Measurements from ENCODE around the gene TSC1. TPM values are rescaled to one million over a fixed set of nuclear protein-coding genes. Genes with fewer than 3 reads are reported as not detected.

The TSC1 gene
- total and polyA plus RNA-seq, 10 of the 15 experiments (the other 5 are each of a cell fraction or from before 2014, with no cell fraction given) = 4.0 to 48.0 (median 14.9) TPM

- Histone ChIP-seq H3K36me3 (ENCODE audit: control insufficient read depth in 2 of 2, insufficient read depth in 2 of 2, low read length in 1 of 2) (peaks cover 0 to 23% of the 10 kb centered on the region in 2 experiments), H3K4me2 (ENCODE audit: control insufficient read depth, insufficient read depth) (no peak overlapping the region), H3K79me2 (ENCODE audit: control insufficient read depth, insufficient read depth, low read length) (no peaks in the 10 kb centered on the region), H3K9ac (ENCODE audit: control insufficient read depth, insufficient read depth, low read length) (no peak overlapping the region), H3K27me3 (replicated peaks in 1 of 2; ENCODE audit: control insufficient read depth in 2 of 2, insufficient read depth in 2 of 2, low read length in 1 of 2) (no peaks in the 10 kb centered on the region), H4K20me1 (ENCODE audit: control insufficient read depth, insufficient read depth) (no peaks in the 10 kb centered on the region), H3K4me1 (ENCODE audit: control insufficient read depth, insufficient read depth, low read length) (no peaks in the 10 kb centered on the region), H3K27ac (ENCODE audit: control insufficient read depth, insufficient read depth) (no peak overlapping the region), H2AFZ (ENCODE audit: control insufficient read depth, low read depth, low read length) (no peak overlapping the region), H3K4me3 (no peak overlapping the region), H3K9me3 (replicated peaks; ENCODE audit: control insufficient read depth, insufficient read depth, low read length) (no peaks in the 10 kb centered on the region)
- RAD21 ChIA-PET (ENCODE audit: unreplicated experiment) = no interaction called here
- in situ Hi-C loops (cut with MboI) = no loop called here
- no TSS peak for BruUV-seq (replicated peaks)
- no peak for DNase-seq (ENCODE audit: low read depth, low spot score)
- no peak for ATAC-seq
- CTCF ChIA-PET = interaction anchor here (0.7 to 4.5 kb wide), 12 partner anchors 8 to 152 kb away, joined by 3 to 32 read pairs (median 6); partner anchors contain the start of genes AK8 and SPACA9
- SMC1A ChIA-PET (ENCODE audit: uncharacterized antibody, unreplicated experiment) = interaction anchor here (1.7 to 2.5 kb wide), 2 partner anchors 15 to 55 kb away, joined by 4 to 9 read pairs; no protein-coding TSS in a partner anchor
- no peak for FAIRE-seq
- POLR2A ChIA-PET = no interaction called here
- intact Hi-C loops (cut with micrococcal nuclease; ENCODE audit: unreplicated experiment) = loop anchor here (5.0 to 10.0 kb wide), 4 partner anchors 68 to 399 kb away; partner anchors contain the start of gene GTF3C4
- WGBS (ENCODE audit: insufficient coverage, insufficient replicate concordance, low lambda C conversion rate, missing lambda C conversion rate) = 88% methylated on average over 13 of the region's 13 CpGs
- TF ChIP-seq HDAC2 (IDR thresholded peaks at IDR 0.05) (no peak), ZNF384 (IDR thresholded peaks at IDR 0.05; ENCODE audit: borderline replicate concordance, low read depth, low read length) (no peak), RUNX3 (IDR thresholded peaks at IDR 0.05; ENCODE audit: low read length) (no peak), IKZF1 (conservative IDR thresholded peaks at IDR 0.05) (no peak), BHLHE40 (IDR thresholded peaks at IDR 0.05; ENCODE audit: borderline replicate concordance in 1 of 2, low read depth in 2 of 2, low read length in 1 of 2) (no peak), RBBP5 (conservative IDR thresholded peaks at IDR 0.05) (no peak), ZNF622 (IDR thresholded peaks at IDR 0.05) (no peak), RCOR1 (conservative IDR thresholded peaks at IDR 0.05; ENCODE audit: low read depth, low read length) (no peak), FOXM1 (IDR thresholded peaks at IDR 0.05; ENCODE audit: low read depth, low read length) (no peak), EP300 (IDR thresholded peaks at IDR 0.05; ENCODE audit: borderline replicate concordance in 1 of 2, control insufficient read depth in 1 of 2, low read depth in 2 of 2, low read length in 2 of 2) (no peak)
Measured at GRCh38 chr9:132903574-132904492, 40.6 kb downstream of the TSC1 start.
